ENCODE measurements around the gene ZDHHC11.
"Not testable (repeated sequence)": the region's sequence is repeated elsewhere in the genome, so short reads cannot be mapped to it uniquely, and the experiment has no call there.

- TF ChIP-seq CTCF, POLR2AphosphoS5, POLR2A, EP300 (IDR thresholded peaks at IDR 0.05): not testable (repeated sequence)
Observed at GRCh38 chr5:811384-811783, 39.4 kb downstream of the ZDHHC11 start.

Measured in upper lobe of left lung (tissue), 4 donors.